ENCODE data around the gene LEFTY1.

LEFTY1 gene

GRCh38 chr1:225878282-225878681, 10.7 kb downstream of the LEFTY1 start:
- Histone ChIP-seq H3K36me3 (replicated peaks in 1 of 2; ENCODE audit: control insufficient read depth in 2 of 2, insufficient read depth in 2 of 2, low read length in 2 of 2) (peaks cover 0 to 24% of the 10 kb centered on the region in 2 donors), H4K91ac (ENCODE audit: low read depth, low read length, poor library complexity) (no peak overlapping the region), H3K9me3 (replicated peaks in 1 of 2; ENCODE audit: control insufficient read depth in 2 of 2, insufficient read depth in 1 of 2, low read depth in 1 of 2, low read length in 2 of 2) (no peaks in the 10 kb centered on the region), H3K27ac (replicated peaks; ENCODE audit: low read length) (no peak overlapping the region), H4K8ac (ENCODE audit: low read depth, low read length) (no peak overlapping the region), H3K18ac (ENCODE audit: low read length) (no peak overlapping the region), H2AK5ac (ENCODE audit: low read depth, low read length) (no peak overlapping the region), H2AFZ (ENCODE audit: low read length) (no peak overlapping the region), H2BK5ac (ENCODE audit: low read length) (no peak overlapping the region), H2BK120ac (ENCODE audit: low read depth, low read length) (no peak overlapping the region), H3K14ac (ENCODE audit: low read length) (no peak overlapping the region), H3K9ac (ENCODE audit: low read depth, low read length, poor library complexity) (no peak overlapping the region), H2BK15ac (ENCODE audit: low read length) (no peak overlapping the region), H2BK12ac (ENCODE audit: low read length) (no peak overlapping the region), H3K4me2 (ENCODE audit: insufficient read depth, low read length, poor library complexity, severe bottlenecking) (no peak overlapping the region), H3K4me3 (ENCODE audit: low read length in 2 of 2) (no peak overlapping the region), H3K4me1 (ENCODE audit: control insufficient read depth in 2 of 2, insufficient read depth in 1 of 2, low read depth in 1 of 2, low read length in 2 of 2) (peaks cover 9% of the 10 kb centered on the region in 2 donors), H3K27me3 (ENCODE audit: control insufficient read depth in 3 of 3, insufficient read depth in 3 of 3, low read depth in 1 of 3, low read length in 3 of 3) (peaks cover 0 to 15% (median 0%) of the 10 kb centered on the region in 3 experiments), H3K79me1 (ENCODE audit: low read depth, low read length) (no peaks in the 10 kb centered on the region), H3K23ac (ENCODE audit: low read depth, low read length, poor library complexity) (no peak overlapping the region), H3K4ac (ENCODE audit: low read length) (no peak overlapping the region)
- DNase-seq (ENCODE audit: low spot score): no peak
- no CpG with 5 or more reads among the region's 4 CpGs for WGBS, 2 donors (ENCODE audit: extremely low coverage in 2 of 2, insufficient read length in 2 of 2, insufficient replicate concordance in 1 of 2)

- no peaks in the 10 kb centered on the region for H3K9me3 ChIP-seq (replicated peaks in 1 of 2; ENCODE audit: control insufficient read depth in 2 of 2, insufficient read depth in 1 of 2, low read depth in 1 of 2, low read length in 2 of 2)
- no CpG with 5 or more reads among the region's 10 CpGs for WGBS, 2 donors (ENCODE audit: extremely low coverage in 2 of 2, insufficient read length in 2 of 2, insufficient replicate concordance in 1 of 2)
- no peaks in the 10 kb centered on the region for H3K79me1 ChIP-seq (ENCODE audit: low read depth, low read length)
- peak; percentile 46 for DNase-seq (ENCODE audit: low spot score)
- no peak overlapping the region for H3K23ac ChIP-seq (ENCODE audit: low read depth, low read length, poor library complexity)
- no peak overlapping the region for H2BK120ac ChIP-seq (ENCODE audit: low read depth, low read length)
- no peak overlapping the region for H4K91ac ChIP-seq (ENCODE audit: low read depth, low read length, poor library complexity)
- H2BK15ac ChIP-seq (ENCODE audit: low read length): no peak overlapping the region
- H3K27ac ChIP-seq (replicated peaks; ENCODE audit: low read length): no peak overlapping the region
- no peak overlapping the region for H3K18ac ChIP-seq (ENCODE audit: low read length)
- peaks cover 0 to 24% of the 10 kb centered on the region in 2 donors for H3K36me3 ChIP-seq (replicated peaks in 1 of 2; ENCODE audit: control insufficient read depth in 2 of 2, insufficient read depth in 2 of 2, low read length in 2 of 2)
- no peak overlapping the region for H3K14ac ChIP-seq (ENCODE audit: low read length)
- H4K8ac ChIP-seq (ENCODE audit: low read depth, low read length): no peak overlapping the region
- H2AK5ac ChIP-seq (ENCODE audit: low read depth, low read length): no peak overlapping the region
- no peak overlapping the region for H2BK12ac ChIP-seq (ENCODE audit: low read length)
- no peak overlapping the region for H2AFZ ChIP-seq (ENCODE audit: low read length)
- peaks cover 9% of the 10 kb centered on the region in 2 donors for H3K4me1 ChIP-seq (ENCODE audit: control insufficient read depth in 2 of 2, insufficient read depth in 1 of 2, low read depth in 1 of 2, low read length in 2 of 2)
- no peak overlapping the region for H3K4me2 ChIP-seq (ENCODE audit: insufficient read depth, low read length, poor library complexity, severe bottlenecking)
- H3K4ac ChIP-seq (ENCODE audit: low read length): no peak overlapping the region
- H3K4me3 ChIP-seq (ENCODE audit: low read length in 2 of 2): no peak overlapping the region
- H3K9ac ChIP-seq (ENCODE audit: low read depth, low read length, poor library complexity): no peak overlapping the region
- peaks cover 0 to 8% (median 0%) of the 10 kb centered on the region in 3 experiments for H3K27me3 ChIP-seq (ENCODE audit: control insufficient read depth in 3 of 3, insufficient read depth in 3 of 3, low read depth in 1 of 3, low read length in 3 of 3)
- H2BK5ac ChIP-seq (ENCODE audit: low read length): no peak overlapping the region
Measured at GRCh38 chr1:225877580-225877979, 11.4 kb downstream of the LEFTY1 start.

GRCh38 chr1:225876900-225877510, 11.9 kb downstream of the LEFTY1 start:
- WGBS, 2 donors (ENCODE audit: extremely low coverage in 2 of 2, insufficient read length in 2 of 2, insufficient replicate concordance in 1 of 2): no CpG with 5 or more reads among the region's 12 CpGs

GRCh38 chr1:225875044-225875815, 13.7 kb downstream of the LEFTY1 start:
- DNase-seq (ENCODE audit: low spot score): no peak
- WGBS, 2 donors (ENCODE audit: extremely low coverage in 2 of 2, insufficient read length in 2 of 2, insufficient replicate concordance in 1 of 2): no CpG with 5 or more reads among the region's 12 CpGs
- no peak overlapping the region for H3K27ac ChIP-seq (replicated peaks; ENCODE audit: low read length)

More at GRCh38 chr1:225876900-225877510, 11.9 kb downstream of the LEFTY1 start:
- H4K91ac ChIP-seq (ENCODE audit: low read depth, low read length, poor library complexity): no peak overlapping the region
- no peak overlapping the region for H3K23ac ChIP-seq (ENCODE audit: low read depth, low read length, poor library complexity)
- H3K9me3 ChIP-seq (replicated peaks in 1 of 2; ENCODE audit: control insufficient read depth in 2 of 2, insufficient read depth in 1 of 2, low read depth in 1 of 2, low read length in 2 of 2): no peaks in the 10 kb centered on the region
- H3K4me2 ChIP-seq (ENCODE audit: insufficient read depth, low read length, poor library complexity, severe bottlenecking): no peak overlapping the region
- no peak overlapping the region for H2BK5ac ChIP-seq (ENCODE audit: low read length)
- H2AK5ac ChIP-seq (ENCODE audit: low read depth, low read length): no peak overlapping the region
- H2AFZ ChIP-seq (ENCODE audit: low read length): no peak overlapping the region
- peaks cover 0 to 7% (median 0%) of the 10 kb centered on the region in 3 experiments for H3K27me3 ChIP-seq (ENCODE audit: control insufficient read depth in 3 of 3, insufficient read depth in 3 of 3, low read depth in 1 of 3, low read length in 3 of 3)
- no peak overlapping the region for H4K8ac ChIP-seq (ENCODE audit: low read depth, low read length)
- DNase-seq (ENCODE audit: low spot score): no peak
- H3K79me1 ChIP-seq (ENCODE audit: low read depth, low read length): no peaks in the 10 kb centered on the region
- H2BK15ac ChIP-seq (ENCODE audit: low read length): no peak overlapping the region
- H3K14ac ChIP-seq (ENCODE audit: low read length): no peak overlapping the region
- no peak overlapping the region for H3K4me3 ChIP-seq (ENCODE audit: low read length in 2 of 2)
- no peak overlapping the region for H3K9ac ChIP-seq (ENCODE audit: low read depth, low read length, poor library complexity)
- no peak overlapping the region for H3K27ac ChIP-seq (replicated peaks; ENCODE audit: low read length)
- H2BK12ac ChIP-seq (ENCODE audit: low read length): no peak overlapping the region
- H3K36me3 ChIP-seq (replicated peaks in 1 of 2; ENCODE audit: control insufficient read depth in 2 of 2, insufficient read depth in 2 of 2, low read length in 2 of 2): peaks cover 0 to 27% of the 10 kb centered on the region in 2 donors
- no peak overlapping the region for H3K18ac ChIP-seq (ENCODE audit: low read length)
- no peak overlapping the region for H2BK120ac ChIP-seq (ENCODE audit: low read depth, low read length)
- H3K4me1 ChIP-seq (ENCODE audit: control insufficient read depth in 2 of 2, insufficient read depth in 1 of 2, low read depth in 1 of 2, low read length in 2 of 2): peaks cover 9% of the 10 kb centered on the region in 2 donors
- no peak overlapping the region for H3K4ac ChIP-seq (ENCODE audit: low read length)

More at GRCh38 chr1:225875044-225875815, 13.7 kb downstream of the LEFTY1 start:
- Histone ChIP-seq H2AFZ (ENCODE audit: low read length) (no peak overlapping the region), H4K91ac (ENCODE audit: low read depth, low read length, poor library complexity) (no peak overlapping the region), H4K8ac (ENCODE audit: low read depth, low read length) (no peak overlapping the region), H3K14ac (ENCODE audit: low read length) (no peak overlapping the region), H2BK15ac (ENCODE audit: low read length) (no peak overlapping the region), H3K36me3 (replicated peaks in 1 of 2; ENCODE audit: control insufficient read depth in 2 of 2, insufficient read depth in 2 of 2, low read length in 2 of 2) (peaks cover 0 to 41% of the 10 kb centered on the region in 2 donors), H3K4me3 (ENCODE audit: low read length in 2 of 2) (no peak overlapping the region), H3K4me1 (ENCODE audit: control insufficient read depth in 2 of 2, insufficient read depth in 1 of 2, low read depth in 1 of 2, low read length in 2 of 2) (peaks cover 0 to 1% of the 10 kb centered on the region in 2 donors), H2AK5ac (ENCODE audit: low read depth, low read length) (no peak overlapping the region), H3K9ac (ENCODE audit: low read depth, low read length, poor library complexity) (no peak overlapping the region), H3K27me3 (ENCODE audit: control insufficient read depth in 3 of 3, insufficient read depth in 3 of 3, low read depth in 1 of 3, low read length in 3 of 3) (peaks cover 0 to 3% (median 0%) of the 10 kb centered on the region in 3 experiments), H2BK12ac (ENCODE audit: low read length) (no peak overlapping the region), H2BK120ac (ENCODE audit: low read depth, low read length) (no peak overlapping the region), H3K4ac (ENCODE audit: low read length) (no peak overlapping the region), H3K79me1 (ENCODE audit: low read depth, low read length) (no peaks in the 10 kb centered on the region), H3K9me3 (replicated peaks in 1 of 2; ENCODE audit: control insufficient read depth in 2 of 2, insufficient read depth in 1 of 2, low read depth in 1 of 2, low read length in 2 of 2) (no peaks in the 10 kb centered on the region), H3K4me2 (ENCODE audit: insufficient read depth, low read length, poor library complexity, severe bottlenecking) (no peak overlapping the region), H3K18ac (ENCODE audit: low read length) (no peak overlapping the region), H3K23ac (ENCODE audit: low read depth, low read length, poor library complexity) (no peak overlapping the region), H2BK5ac (ENCODE audit: low read length) (no peak overlapping the region)

All from neuronal stem cell (in vitro differentiated cells).